ENCODE measurements around the gene EXOC6B.

EXOC6B gene

GRCh38 chr2:72755647-72756423 is 70.0 kb downstream of the EXOC6B start:
- ChIA-PET POLR2A (no interaction called here), CTCF (interaction anchor here (0.5 to 1.6 kb wide), 7 partner anchors 9 to 420 kb away, joined by 3 to 10 read pairs (median 5); no protein-coding TSS in a partner anchor)
- peaks cover 15% of the 10 kb centered on the region; the same call in 1 of the 2 replicates for H3K4me1 ChIP-seq (ENCODE audit: control insufficient read depth, insufficient read depth, low read length)
- TF ChIP-seq PRDM6 (tag by site-specific recombination; IDR thresholded peaks at IDR 0.05) (0 out of 2 replicates have a peak, but pooled peaks have one; percentile 8), ZNF311 (tag by site-specific recombination; IDR thresholded peaks at IDR 0.05; ENCODE audit: borderline replicate concordance) (no peak), ZNF544 (tag by site-specific recombination; IDR thresholded peaks at IDR 0.05) (no peak), HIC1 (tag by site-specific recombination; IDR thresholded peaks at IDR 0.05) (no peak), YY2 (tag by site-specific recombination; IDR thresholded peaks at IDR 0.05) (no peak)
- H3K9me3 ChIP-seq (ENCODE audit: control insufficient read depth, insufficient read depth, low read depth, low read length), result no peaks in the 10 kb centered on the region
- no peak overlapping the region for H3K4me3 ChIP-seq (ENCODE audit: low read depth, low read length)
- no peaks in the 10 kb centered on the region for H3K36me3 ChIP-seq (ENCODE audit: control insufficient read depth in 2 of 2, insufficient read depth in 1 of 2, low read length in 2 of 2)
- H3K27ac ChIP-seq (ENCODE audit: extremely low read depth, low read depth, low read length), result no peak overlapping the region

DNA sequence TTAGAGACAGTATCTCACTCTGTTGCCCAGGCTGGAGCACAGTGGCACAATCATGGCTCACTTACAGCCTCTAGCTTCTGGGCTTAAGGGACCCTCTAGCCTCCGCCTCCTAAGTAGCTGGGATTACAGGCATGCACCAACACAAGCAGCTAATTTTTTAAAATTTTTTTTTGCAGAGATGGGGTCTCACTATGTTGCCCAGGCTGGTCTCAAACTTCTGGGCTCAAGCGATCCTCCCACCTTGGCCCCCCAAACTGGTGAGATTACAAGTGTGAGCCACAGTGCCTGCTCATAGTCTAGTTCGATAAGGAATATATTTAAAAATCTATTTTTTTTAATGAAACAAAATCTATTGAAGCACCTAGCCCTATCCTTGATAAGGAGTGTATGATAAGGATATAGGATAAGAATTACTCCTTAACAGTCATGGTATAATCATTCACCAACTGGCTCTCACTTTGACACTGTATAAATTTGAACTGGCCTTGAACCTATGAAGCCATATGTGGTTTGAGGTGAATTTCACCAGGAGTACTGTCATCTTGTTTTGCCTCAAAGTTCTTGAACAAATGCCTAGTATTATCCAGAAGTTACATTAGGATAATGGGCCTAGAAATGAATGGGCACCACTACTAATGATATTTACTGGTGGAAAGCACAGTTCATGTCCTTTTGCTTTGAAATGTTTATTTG is 71.1 kb downstream of the EXOC6B start:
- ChIA-PET POLR2A (no interaction called here), CTCF (interaction anchor here (0.6 to 1.6 kb wide), 9 partner anchors 8 to 422 kb away, joined by 3 to 10 read pairs (median 4); no protein-coding TSS in a partner anchor)
- Histone ChIP-seq H3K9me3 (ENCODE audit: control insufficient read depth, insufficient read depth, low read depth, low read length) (no peaks in the 10 kb centered on the region), H3K4me1 (ENCODE audit: control insufficient read depth, insufficient read depth, low read length) (peaks cover 15% of the 10 kb centered on the region; the same call in 1 of the 2 replicates), H3K36me3 (ENCODE audit: control insufficient read depth in 2 of 2, insufficient read depth in 1 of 2, low read length in 2 of 2) (no peaks in the 10 kb centered on the region), H3K4me3 (ENCODE audit: low read depth, low read length) (no peak overlapping the region), H3K27ac (ENCODE audit: extremely low read depth, low read depth, low read length) (no peak overlapping the region)
- TF ChIP-seq ZFP69B (tag by site-specific recombination; IDR thresholded peaks at IDR 0.05), result no peak
- TF ChIP-seq ZNF202 (tag by site-specific recombination; IDR thresholded peaks at IDR 0.05; ENCODE audit: borderline replicate concordance), result no peak
- no peak for TF ChIP-seq ZNF670 (tag by site-specific recombination; IDR thresholded peaks at IDR 0.05; ENCODE audit: low read depth)
- 0 out of 2 replicates have a peak, but pooled peaks have one; percentile 31 for TF ChIP-seq ZNF121 (tag by site-specific recombination; IDR thresholded peaks at IDR 0.05)

GRCh38 chr2:72750977-72751639 is 74.7 kb downstream of the EXOC6B start:
- POLR2A ChIA-PET, result no interaction called here
- CTCF ChIA-PET, result interaction anchor here (0.7 to 1.3 kb wide), 4 partner anchors 56 to 136 kb away, joined by 3 to 7 read pairs (median 4); no protein-coding TSS in a partner anchor
- TF ChIP-seq GLI2 (tag by site-specific recombination; IDR thresholded peaks at IDR 0.05; ENCODE audit: borderline replicate concordance, low read depth) (no peak), ZNF19 (tag by site-specific recombination; IDR thresholded peaks at IDR 0.05; ENCODE audit: low read depth) (no peak), ZNF391 (tag by site-specific recombination; IDR thresholded peaks at IDR 0.05; ENCODE audit: borderline replicate concordance, low read depth) (no peak), SALL2 (tag by site-specific recombination; IDR thresholded peaks at IDR 0.05; ENCODE audit: borderline replicate concordance) (no peak), ZNF677 (tag by site-specific recombination; IDR thresholded peaks at IDR 0.05) (no peak)
- TF ChIP-seq, protein P1, sequence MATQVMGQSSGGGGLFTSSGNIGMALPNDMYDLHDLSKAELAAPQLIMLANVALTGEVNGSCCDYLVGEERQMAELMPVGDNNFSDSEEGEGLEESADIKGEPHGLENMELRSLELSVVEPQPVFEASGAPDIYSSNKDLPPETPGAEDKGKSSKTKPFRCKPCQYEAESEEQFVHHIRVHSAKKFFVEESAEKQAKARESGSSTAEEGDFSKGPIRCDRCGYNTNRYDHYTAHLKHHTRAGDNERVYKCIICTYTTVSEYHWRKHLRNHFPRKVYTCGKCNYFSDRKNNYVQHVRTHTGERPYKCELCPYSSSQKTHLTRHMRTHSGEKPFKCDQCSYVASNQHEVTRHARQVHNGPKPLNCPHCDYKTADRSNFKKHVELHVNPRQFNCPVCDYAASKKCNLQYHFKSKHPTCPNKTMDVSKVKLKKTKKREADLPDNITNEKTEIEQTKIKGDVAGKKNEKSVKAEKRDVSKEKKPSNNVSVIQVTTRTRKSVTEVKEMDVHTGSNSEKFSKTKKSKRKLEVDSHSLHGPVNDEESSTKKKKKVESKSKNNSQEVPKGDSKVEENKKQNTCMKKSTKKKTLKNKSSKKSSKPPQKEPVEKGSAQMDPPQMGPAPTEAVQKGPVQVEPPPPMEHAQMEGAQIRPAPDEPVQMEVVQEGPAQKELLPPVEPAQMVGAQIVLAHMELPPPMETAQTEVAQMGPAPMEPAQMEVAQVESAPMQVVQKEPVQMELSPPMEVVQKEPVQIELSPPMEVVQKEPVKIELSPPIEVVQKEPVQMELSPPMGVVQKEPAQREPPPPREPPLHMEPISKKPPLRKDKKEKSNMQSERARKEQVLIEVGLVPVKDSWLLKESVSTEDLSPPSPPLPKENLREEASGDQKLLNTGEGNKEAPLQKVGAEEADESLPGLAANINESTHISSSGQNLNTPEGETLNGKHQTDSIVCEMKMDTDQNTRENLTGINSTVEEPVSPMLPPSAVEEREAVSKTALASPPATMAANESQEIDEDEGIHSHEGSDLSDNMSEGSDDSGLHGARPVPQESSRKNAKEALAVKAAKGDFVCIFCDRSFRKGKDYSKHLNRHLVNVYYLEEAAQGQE (tag by site-specific recombination; IDR thresholded peaks at IDR 0.05), result no peak
- TF ChIP-seq, protein P2, sequence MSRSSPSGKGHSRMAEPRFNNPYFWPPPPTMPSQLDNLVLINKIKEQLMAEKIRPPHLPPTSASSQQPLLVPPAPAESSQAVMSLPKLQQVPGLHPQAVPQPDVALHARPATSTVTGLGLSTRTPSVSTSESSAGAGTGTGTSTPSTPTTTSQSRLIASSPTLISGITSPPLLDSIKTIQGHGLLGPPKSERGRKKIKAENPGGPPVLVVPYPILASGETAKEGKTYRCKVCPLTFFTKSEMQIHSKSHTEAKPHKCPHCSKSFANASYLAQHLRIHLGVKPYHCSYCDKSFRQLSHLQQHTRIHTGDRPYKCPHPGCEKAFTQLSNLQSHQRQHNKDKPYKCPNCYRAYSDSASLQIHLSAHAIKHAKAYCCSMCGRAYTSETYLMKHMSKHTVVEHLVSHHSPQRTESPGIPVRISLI (tag by site-specific recombination; IDR thresholded peaks at IDR 0.05), result no peak
- TF ChIP-seq, protein P3, sequence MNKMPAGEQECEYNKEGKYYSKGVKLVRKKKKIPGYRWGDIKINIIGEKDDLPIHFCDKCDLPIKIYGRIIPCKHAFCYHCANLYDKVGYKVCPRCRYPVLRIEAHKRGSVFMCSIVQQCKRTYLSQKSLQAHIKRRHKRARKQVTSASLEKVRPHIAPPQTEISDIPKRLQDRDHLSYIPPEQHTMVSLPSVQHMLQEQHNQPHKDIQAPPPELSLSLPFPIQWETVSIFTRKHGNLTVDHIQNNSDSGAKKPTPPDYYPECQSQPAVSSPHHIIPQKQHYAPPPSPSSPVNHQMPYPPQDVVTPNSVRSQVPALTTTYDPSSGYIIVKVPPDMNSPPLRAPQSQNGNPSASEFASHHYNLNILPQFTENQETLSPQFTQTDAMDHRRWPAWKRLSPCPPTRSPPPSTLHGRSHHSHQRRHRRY (tag by site-specific recombination; IDR thresholded peaks at IDR 0.05), result no peak

More at GRCh38 chr2:72750977-72751639, 74.7 kb downstream of the EXOC6B start:
- H3K9me3 ChIP-seq (ENCODE audit: control insufficient read depth, insufficient read depth, low read depth, low read length), result no peaks in the 10 kb centered on the region
- no peak overlapping the region for H3K4me3 ChIP-seq (ENCODE audit: low read depth, low read length)
- no peak overlapping the region for H3K27ac ChIP-seq (ENCODE audit: extremely low read depth, low read depth, low read length)
- no peaks in the 10 kb centered on the region for H3K36me3 ChIP-seq (ENCODE audit: control insufficient read depth in 2 of 2, insufficient read depth in 1 of 2, low read length in 2 of 2)
- H3K4me1 ChIP-seq (ENCODE audit: control insufficient read depth, insufficient read depth, low read length), result peaks cover 8% of the 10 kb centered on the region; the same call in 1 of the 2 replicates
